Non-pigmented ciliary epithelial cell (primary cell): ENCODE data around the gene PLP1.
"Not testable (repeated sequence)": the region's sequence is repeated elsewhere in the genome, so short reads cannot be mapped to it uniquely, and the experiment has no call there.

Source experiments
- DNase-seq: peaks from one replicate; pipeline ENCODE4 v3.0.0-alpha.2; 2010; ENCODE audit warnings: low read depth

The PLP1 gene, protein sequence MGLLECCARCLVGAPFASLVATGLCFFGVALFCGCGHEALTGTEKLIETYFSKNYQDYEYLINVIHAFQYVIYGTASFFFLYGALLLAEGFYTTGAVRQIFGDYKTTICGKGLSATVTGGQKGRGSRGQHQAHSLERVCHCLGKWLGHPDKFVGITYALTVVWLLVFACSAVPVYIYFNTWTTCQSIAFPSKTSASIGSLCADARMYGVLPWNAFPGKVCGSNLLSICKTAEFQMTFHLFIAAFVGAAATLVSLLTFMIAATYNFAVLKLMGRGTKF

GRCh38 chrX:103776546-103776945 is at the start of gene PLP1:
Gene PLP1, plus strand, starts transcription at chrX:103776840. Its CDS starts 156 bp downstream, at chrX:103776996.
- DNase-seq, result no peak

DNA sequence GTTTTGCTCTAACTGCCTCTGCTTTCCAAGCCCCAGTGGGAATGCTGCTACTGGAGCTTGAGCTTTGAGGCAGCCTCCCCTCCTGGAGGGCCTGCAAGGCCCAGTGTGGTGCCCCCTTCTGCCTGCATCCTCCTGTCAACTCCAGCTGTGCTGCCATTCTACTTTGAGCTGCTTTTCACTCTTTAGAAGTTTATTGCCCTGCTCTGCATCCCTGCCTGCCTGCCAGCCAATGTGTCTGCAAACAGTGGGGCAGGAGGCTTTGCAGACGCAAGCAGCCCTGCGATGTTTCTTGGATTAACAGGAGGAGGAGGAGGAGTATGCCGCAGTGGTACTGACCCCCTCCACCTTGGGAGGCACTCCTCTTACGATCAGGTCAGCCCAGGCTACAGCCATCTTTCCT is 49.5 kb upstream of the PLP1 start:
- DNase-seq, result no peak

DNA sequence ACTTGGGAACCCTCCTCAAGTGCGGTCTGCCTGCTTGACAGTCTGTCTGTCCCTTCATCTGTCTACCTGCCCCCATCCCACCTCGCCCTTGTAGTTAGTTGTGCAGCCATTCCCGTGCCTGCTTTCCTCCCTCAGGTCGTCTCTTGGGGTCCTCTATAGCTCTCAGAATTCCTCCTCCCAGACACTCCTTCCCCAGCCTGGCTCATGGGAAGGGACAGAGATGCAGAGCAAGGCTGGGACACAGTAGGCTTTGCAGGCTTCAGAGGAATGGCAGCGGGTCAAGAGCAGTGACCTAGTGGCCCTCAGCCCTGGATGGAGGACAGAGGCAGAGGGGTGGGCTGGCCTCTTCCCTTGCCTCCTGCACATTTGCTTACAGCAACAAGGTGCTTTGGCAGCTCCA is 47.6 kb upstream of the PLP1 start:
- no peak for DNase-seq

GRCh38 chrX:103730147-103730795 is 46.4 kb upstream of the PLP1 start:
- DNase-seq, result no peak

GRCh38 chrX:103730796-103731493 is 45.7 kb upstream of the PLP1 start:
- DNase-seq, result no peak

- no peak for DNase-seq
Measured at GRCh38 chrX:103733017-103733416, 43.6 kb upstream of the PLP1 start.

GRCh38 chrX:103734125-103734760 is 42.4 kb upstream of the PLP1 start:
- no peak for DNase-seq

- DNase-seq, result no peak
Measured at GRCh38 chrX:103737696-103738095, 38.9 kb upstream of the PLP1 start.

DNA sequence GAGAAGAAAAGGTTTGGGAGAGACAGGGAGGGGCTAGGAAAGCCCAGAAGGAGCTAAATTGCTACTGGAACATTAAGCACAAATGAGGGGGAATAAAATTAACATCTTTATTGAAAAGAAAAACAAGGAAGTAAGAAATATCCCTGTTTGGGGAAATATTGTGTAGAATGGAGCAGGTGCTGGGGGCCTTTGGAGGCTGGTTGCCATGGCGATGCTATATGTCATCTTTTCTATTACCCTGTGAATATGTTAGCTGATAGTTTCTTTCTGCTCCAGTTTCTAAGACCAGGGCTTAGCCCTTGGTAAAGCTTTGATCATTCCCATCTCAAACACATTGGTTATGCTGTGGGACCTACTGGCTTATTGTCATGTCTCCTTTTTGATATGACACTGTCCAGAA is 37.2 kb upstream of the PLP1 start:
- DNase-seq, result no peak

DNA sequence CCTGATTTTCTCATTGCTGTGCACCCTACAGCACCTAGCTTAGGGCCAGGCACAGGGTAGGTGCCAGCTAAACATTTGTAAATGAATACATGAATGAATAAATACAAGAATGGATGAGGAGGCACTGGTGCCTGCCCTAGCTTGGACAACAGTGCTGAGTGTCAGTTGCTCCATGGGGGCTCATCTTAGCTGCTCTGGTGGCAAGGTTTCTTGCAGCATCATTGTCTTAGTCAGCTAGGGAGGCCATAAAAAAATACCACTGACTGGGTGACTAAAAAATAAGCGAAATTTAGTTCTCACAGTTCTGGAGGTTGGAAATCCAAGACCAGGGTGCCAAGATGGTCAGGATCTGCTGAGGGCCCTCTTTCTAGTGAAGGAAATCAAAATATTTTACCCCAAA is 34.8 kb upstream of the PLP1 start:
- no peak for DNase-seq

DNA sequence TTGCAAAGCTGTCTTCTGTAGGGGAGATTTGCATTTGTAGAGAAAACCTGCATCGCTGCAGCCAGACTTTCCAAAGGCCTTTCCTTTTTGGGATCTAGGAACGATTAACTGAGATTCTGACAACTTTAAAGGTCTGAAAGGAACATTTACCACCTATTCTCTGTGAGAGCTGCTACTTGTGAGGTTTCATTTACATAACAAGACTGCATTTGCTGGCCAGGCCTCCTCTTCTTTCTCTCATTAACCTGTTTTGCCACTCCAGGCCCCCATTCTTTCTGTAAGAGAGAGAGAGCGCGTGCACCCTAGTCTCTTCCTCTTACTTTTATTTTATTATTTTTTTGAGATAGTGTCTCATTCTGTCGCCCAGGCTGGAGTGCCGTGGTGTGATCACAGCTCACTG is 34.3 kb upstream of the PLP1 start:
- DNase-seq, result no peak

DNA sequence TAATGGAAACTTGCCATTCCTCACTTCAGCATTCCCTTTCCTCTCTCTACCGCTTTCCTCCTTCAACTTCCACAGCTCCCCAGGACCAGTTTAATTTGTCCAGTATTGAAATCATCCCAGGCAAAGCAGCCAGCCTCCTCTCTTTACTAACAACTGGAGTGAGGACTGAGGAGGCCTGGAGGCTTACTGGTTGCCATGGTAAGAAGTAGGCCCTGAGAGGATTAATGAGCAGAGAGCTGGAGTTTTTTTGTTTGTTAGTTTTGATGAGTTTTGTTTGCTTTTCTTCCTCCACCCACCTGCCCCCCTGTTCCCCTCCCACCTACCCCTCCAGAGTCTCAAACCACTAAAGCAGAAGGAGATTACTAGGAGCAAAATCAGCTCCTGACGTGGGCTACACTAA is 29.5 kb upstream of the PLP1 start:
- DNase-seq, result no peak

GRCh38 chrX:103754401-103754800 is 22.2 kb upstream of the PLP1 start:
- no peak for DNase-seq

- no peak for DNase-seq
Measured at GRCh38 chrX:103756736-103757135, 19.9 kb upstream of the PLP1 start.

DNA sequence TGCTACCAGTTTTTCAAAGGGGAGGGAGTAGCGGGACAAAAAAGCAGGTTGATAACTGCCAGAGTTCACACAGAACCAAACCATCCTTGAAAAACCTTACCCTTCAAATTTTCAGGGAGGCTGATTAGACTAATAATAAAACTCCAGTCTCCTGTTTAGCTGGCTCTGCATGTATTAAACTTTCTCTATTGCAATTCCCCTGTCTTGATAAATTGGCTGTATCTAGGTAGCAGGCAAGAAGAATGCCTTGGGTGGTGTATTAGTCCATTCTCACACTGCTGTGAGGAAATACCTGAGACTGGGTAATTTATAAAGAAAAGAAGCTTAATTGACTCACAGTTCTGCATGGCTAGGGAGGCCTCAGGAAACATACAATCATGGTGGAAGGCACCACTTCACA is 18.1 kb upstream of the PLP1 start:
- DNase-seq, result no peak

- DNase-seq, result not testable (repeated sequence)
Measured at GRCh38 chrX:103763541-103763940, 13.1 kb upstream of the PLP1 start.

- not testable (repeated sequence) for DNase-seq
Measured at GRCh38 chrX:103766813-103767555, 9.7 kb upstream of the PLP1 start.

DNA sequence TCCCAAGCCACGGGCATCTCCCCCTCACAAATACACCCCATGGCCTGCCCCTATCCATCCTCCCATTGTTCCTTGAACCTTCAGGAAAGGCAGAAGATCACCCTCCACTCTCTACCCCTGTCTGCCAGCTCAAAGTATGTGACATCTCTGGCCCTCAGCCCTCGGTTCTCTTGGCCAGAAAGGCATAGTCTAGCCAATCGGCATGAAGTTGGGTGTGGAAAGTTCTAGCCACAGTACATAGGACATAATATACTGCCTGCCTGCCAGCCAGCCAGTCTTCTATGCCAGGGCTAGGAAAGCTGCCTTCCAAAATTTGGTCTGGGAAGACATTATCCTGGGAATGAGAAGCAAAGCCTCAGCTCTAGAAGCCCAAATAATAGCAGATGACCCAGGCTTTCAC is 3.2 kb upstream of the PLP1 start:
- no peak for DNase-seq

DNA sequence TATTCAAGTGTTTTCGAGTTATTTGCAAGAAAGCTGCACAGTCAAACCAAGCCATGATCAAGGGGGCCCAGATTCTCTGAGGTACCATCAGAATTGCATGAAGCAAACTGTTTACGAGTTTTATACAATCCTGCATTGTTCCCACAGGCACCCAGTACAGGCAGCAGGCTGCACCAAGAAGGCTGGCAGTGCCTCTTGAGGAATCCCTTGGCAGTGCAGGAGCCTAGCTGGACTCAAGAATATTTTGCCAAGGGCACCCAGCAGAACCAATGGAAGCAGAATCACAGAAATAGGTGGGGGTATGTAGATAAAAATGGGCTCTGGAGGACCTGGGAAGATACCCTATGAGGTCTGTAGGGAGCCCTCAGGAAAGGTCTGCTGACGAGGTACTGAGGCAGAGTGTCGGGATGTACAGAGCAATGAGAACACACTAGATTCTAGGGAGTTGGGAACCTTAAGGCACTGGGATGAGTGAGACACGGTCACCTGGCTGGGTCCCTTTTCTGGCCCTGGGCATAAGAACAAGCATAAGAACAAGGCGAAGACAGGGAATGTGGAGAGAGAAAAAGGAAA is 2.5 kb upstream of the PLP1 start:
- no peak for DNase-seq

GRCh38 chrX:103779141-103779789 is 2.6 kb downstream of the PLP1 start:
- no peak for DNase-seq

DNA sequence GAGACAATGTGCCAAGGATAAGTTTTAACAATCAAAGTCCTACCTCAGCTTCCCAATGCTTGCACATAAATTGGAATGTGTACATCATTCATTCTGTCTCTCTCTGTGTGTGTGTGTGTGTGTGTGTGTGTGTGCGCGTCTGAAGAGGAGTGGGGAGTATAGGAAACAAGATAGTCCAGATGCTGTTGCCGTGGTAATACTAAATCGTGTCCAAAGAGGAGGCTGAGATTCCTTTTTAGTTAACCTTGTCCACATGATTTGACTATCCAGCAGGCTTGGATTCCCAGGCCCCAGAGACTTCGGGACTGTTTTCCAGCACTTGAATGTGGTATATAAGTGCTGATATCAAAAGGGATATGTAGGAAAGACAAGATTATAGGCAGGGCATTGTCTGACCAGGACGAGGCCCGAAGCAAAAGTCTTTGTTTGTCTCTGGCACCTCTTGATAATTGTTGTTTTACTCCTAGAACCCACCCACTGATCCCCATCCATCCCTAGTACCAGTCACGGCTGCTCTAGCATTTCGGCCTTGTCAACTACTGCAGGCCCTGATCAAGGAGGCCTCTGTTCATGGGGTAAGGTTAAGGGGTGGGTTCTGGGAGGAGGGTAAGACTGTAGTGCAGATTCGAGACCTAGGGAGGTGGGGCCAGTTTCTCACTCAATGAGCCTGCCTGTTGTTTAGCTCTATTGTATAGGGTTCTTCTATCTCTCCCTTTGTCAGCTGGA is 3.9 kb downstream of the PLP1 start:
- no peak for DNase-seq
